GM18867 (cell line): ENCODE results near the gene MVK.

ENCODE experiments used
- ATAC-seq: cut with Tn5 transposase; IDR thresholded peaks from one replicate; pipeline ENCODE4 v1.9.1; 2021; ENCODE audit warnings: mild to moderate bottlenecking, moderate library complexity; ENCODE audit not compliant: unreplicated experiment

MVK gene

DNA sequence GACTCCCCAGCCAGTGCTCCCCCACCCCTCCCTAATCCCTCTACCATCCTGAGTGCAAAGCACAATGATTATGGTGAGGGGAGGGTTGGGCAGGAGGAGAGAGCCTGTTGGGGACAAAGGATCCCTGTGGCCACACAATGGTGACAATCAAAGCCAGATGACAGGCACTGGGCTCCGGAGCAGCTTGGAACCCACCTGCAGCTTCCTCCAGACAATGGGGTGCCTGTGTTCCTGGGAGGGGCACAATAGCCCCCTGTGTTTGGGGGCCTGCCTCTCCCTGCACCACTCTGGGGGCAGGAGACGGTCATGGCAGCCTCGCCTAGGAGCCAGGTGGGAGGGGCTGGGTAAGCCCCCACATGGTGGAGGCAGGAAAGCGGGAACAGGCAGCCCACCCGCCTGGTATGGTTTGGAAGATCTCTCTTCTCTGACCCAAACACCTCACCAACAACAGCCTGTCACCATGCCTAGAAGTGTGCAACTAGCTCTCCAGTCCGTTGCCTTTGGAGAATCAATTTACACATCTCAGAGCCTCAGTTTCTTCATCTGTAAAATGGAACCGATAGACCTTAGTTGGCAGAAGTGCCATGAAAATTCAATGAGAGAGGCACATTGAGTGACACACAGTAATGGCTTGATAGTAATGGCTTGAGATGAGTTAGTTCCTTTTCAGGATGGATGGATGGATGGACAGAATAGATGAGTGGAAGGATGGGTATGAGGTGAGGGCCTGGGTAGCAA is 53.0 kb downstream of the MVK start:
- no peak for ATAC-seq

DNA sequence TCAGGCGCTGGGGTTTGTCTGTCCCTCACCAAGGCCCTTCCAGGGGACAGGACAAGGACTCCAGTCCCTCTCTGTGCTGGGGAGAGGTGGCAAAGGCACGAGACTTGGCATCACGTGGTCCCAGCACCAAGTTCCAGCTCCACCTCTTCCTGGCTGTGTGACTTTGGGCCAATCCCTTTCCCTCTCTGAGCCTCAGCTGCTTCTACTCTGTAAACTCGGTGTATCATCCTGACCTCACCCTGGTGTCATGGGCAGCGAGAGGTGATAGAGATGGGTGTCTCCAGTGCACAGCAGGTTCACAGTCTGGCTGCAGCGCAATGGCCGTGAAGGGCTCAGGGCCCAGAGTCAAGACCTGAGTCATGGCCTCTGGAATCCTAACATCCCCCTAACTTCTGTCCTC is 54.0 kb downstream of the MVK start:
- no peak for ATAC-seq

DNA sequence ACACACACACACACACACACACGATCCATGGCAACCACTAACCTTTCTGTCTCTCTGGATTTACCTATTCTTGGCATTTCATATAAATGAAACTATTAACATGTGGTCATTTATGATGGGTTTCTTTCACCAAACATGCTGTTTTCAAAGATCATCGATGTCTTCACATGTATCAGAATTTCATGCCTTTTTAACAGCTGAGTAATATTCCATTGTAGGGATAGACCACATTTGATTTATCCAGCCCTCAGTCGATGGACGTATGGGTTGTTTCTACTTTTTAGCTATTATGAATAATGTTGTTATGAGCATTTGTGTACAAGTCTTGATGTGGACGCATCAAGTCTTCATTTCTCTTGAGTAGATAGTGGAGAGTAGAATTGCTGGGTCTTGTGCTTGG is 56.5 kb downstream of the MVK start:
- no peak for ATAC-seq

DNA sequence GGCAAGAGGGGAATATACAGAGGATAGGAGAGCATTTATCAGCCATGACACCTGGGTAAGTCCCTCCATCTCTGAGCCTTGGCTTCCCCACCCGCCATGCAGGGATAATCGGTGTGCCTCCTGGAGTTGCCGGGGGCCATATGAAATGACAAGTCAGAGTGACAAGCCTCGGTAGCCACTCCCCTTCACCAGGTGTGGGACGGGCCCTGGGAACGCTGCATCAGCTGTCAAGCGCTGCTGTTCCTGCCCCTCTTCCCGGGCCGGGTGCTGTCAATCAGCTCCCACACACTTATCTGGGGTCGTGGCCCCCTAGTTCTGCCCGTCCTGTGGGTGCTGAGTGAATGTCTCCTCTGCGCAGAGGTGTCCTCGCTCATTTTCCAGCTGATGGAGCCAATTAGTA is 57.2 kb downstream of the MVK start:
- no peak for ATAC-seq

DNA sequence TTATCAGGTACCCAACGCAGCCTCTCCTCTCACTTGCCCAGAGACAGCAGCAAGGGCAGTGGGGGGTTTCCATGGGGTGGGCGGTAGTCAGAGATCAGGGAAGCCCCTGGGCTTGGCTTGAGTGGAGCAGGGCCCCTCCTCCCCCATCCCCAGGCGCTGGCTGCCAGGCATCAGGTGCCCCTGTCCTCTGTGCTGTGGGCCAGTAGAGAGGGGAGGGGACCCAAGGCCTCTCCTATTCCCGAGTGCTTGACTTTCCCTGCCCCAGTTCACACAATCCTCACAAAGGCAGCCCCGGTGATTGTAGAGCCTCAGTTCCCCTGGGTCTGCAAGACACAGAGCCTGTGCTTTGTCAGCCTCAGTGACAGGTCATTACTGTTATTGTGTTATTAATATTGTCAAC is 57.7 kb downstream of the MVK start:
- no peak for ATAC-seq

DNA sequence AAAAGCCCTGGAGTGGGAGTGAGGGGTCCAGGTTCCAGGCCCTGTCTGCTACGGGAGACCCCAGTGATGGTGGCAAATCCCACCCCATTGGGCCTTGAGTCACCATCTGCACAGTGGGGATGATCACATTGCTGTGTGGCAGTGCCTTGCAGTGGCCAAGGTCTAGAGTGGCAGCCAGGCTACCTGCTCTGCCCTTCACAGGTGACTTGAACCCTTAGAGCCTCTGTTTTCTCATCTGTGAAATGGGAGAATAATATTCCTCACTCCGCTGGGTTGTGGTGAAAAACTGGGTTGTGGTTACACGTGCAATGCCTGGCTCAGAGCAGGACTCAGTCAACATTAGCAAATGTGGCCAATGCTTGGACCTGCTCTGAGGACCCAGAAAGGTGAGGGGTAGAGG is 58.2 kb downstream of the MVK start:
- ATAC-seq = no peak

DNA sequence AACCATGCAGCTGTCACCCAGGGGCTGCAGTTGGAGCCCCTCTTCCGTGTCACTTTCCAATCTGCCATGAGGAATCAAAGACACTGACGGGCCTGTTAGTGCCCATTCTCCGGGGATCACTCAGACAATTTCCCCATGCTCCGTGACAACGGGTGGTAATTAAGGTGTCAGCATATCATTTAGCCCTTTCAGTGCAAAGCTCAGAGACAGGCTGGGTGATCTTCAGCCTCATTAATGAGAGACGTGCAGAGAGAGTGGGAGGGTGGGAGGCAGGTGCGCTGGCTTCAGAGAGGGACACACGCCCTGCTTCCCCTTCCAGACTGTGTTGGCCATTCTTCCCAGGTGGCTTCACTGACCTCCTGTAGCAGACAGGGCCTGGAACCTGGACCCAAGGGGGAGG is 58.7 kb downstream of the MVK start:
- no peak for ATAC-seq

DNA sequence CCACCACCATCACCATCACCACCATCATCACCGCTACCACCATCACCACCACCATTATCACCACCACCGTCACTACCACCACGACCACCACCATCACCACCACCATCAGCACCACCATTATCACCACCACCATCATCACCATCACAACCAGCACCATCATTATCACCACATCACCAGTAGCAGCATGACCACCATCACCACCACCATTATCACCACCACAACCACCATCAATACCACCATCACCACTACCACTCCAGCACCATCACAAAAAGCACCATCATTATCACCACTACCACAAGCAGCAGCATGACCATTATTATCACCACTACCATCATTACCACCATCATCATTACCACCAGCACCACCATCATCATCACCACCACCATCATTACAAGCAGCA is 62.1 kb downstream of the MVK start:
- ATAC-seq = no peak

DNA sequence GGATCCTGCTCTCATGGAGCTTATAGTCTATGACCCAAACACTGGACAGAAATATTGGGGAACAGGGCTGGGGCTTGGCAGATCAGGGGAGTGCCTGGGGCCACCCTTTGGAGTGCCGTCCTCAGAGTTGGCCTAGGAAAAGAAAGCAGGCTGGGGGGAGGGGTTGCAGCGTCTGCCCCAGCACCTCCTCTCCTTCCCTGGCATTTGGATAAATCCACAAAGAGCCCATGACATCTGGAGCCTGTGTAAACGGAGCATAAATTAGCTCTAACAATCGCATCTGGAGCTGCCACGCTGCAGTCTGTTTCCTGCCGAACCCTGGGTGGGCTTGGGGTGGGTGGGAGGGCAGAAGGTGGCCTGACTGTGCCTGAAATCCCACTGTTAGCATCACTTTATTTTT is 63.8 kb downstream of the MVK start:
- no peak for ATAC-seq

DNA sequence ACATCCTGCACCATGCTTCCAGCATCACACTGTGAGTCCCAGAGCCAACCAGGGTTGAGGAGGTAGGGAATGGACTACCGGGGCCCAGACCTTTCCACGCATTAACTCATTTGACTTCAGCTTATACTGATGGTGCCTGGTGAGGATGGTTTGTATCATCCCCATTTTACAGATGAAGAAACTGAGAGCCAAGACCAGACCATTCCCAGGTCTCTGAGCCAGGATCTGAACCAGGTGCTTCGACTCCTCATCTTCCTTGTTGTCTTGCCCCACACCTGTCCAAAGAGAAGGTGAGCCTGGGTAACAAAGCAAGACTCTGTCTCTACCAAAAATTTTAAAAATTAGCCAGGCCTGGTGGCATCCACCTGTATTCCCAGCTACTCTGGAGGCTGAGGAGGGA is 64.4 kb downstream of the MVK start:
- ATAC-seq = no peak

DNA sequence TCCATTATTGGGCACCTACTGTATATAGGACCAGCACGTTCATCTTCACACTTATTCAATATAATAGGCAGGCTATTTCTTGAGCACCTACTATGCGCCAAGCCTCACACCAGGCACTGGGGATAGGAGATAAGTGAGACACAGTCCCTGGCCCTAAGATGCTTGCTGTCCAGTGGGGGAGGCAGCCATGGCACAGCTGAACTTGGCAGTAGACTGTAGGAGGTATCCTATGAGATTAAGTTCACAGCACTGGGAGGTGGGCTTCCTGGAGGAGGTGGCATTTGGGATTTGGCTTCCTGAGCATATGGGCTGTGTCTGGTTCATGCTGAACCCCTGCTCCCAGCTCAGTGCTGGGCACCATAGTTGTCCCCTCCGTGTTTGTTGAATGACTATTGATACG is 65.1 kb downstream of the MVK start:
- no peak for ATAC-seq

DNA sequence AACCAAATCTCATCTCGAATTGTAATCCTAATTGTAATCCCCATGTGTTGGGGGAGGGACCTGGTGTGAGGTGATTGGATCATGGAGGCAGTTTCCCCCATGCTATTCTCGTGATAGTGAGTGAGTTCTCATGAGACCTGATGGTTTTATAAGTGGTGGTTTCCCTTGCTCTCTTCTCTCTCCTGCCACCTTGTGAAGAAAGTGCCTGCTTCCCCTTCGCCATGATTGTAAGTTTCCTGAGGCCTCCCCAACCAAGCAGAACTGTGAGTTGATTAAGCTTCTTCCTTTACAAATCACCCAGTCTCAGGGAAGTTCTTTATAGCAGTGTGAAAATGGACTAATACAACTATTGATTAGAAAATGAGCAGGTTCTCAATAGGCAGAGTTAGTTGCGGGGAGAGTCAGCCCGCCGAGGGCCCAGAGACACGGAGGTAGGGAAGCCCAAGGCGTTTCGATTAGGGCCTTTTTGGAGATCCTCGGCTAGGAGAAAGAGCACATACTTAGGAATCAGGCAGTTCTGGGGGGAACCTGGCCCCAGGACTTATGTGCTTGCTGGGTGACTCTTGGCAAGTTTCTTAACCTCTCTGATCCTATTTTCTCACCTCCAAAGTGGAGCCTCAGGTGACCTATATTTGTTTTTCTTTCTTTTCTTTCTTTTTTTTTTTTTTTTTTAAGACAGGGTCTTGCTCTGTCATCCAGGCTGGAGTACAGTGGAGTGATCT is 65.7 kb downstream of the MVK start:
- no peak for ATAC-seq

DNA sequence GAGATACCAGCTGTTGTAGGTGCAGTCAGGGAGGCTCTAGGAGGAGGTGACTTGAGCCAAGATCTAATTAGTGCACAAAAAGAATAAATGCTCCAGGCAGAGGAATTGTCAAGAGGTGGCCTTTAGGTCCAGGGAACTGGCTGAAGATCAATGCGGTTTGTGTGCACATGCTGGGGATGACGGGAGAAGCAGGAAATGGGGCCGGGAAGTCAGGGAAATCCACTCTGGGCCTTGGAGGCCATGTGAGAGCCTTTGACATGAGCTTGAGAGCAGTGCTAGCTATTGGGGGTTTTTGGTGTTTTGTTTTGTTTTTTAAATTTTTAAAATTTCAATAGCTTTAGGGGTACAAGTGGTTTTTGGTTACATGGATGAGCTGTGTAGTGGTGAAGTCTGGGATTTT is 67.4 kb downstream of the MVK start:
- no peak for ATAC-seq

DNA sequence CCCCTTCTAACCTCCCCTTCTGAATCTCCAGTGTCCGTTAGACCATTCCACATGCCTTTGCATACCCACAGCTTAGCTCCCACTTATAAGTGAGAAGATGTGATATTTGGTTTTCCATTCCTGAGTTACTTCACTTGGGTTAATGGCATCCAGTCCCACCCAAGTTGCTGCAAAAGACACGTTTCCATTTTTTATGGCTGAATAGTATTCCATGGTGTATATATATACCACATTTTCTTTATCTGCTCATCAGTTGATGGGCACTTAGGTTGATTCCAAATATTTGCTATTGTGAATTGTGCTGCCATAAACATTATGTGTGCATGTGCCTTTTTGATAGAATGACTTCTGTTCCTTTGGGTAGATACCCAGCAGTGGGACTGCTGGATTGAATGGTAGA is 67.8 kb downstream of the MVK start:
- ATAC-seq = no peak

DNA sequence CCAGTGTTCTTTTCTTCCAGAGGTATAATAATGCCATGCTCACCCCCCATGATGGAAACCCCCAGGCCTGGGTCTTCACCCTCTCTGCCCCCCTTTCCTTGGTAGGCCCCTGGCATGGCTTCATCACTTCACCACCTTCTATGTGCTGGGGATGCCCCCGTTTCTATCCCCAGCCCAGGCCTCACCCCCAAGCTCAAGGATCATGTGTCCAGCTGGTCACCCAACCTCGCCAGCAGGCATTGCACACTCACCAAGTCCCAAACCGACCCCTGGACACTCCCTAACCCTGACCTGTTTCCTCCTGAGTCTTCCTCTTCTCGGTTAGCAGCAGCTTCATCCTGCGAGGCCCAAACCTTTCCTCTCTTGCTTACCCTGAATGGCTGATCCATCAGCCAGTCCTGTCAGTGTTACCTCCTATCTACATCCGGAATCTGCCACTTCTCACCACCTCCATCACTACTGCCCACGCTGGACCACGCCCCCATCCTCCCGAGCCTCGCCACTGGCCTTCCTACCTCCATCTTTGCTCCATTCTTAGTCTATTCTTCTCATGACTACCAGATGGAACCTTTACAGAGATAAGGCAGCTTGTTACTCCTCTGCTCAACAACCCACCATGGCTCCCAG is 69.0 kb downstream of the MVK start:
- no peak for ATAC-seq

DNA sequence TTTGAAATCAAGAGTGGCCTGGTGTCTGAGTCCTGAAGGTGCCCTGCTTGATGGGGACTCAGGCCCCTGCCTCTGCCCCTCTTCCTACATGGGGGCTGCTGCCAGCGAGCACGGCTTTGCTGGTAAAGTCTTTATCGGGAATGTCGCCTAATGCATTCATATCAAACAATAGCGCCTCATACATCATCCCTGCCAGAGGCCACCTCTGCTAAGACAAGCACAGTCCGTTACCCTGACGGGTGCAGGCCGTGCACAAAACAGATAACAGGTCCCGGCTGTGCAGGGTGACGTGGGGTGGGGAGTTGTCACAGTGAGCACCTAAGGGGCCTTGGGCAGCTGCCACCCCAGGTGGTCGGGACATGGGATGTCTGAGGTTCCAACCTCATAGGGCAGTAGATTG is 71.6 kb downstream of the MVK start:
- ATAC-seq = no peak

DNA sequence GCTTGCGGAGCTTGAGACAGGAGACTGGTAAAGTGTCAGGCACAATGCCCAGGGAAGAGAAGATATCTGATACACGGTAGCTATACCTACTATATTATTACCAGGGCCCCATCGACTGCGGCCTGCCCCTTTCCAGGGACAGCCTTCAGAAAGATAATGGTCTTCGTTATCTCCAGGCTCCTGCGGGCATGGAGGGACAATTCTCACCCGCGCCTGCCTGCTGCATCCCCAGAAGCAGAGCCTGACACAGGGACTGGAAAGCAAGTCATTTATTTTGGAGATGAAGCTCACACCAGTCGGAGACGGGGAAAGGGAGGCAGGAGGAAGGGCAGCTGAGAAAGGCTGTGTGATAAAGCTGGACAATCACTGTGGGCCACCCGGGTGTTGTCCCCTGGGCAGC is 72.1 kb downstream of the MVK start:
- no peak for ATAC-seq
